Measurements from ENCODE around the gene ZAP70.

The ZAP70 gene

GRCh38 chr2:97766567-97766966 lies 53.2 kb downstream of the ZAP70 start:
- Histone ChIP-seq H3K4me1 (ENCODE audit: control insufficient read depth in 1 of 2, insufficient read depth in 1 of 2, low read depth in 1 of 2, low read length in 1 of 2) (peaks cover 8% of the 10 kb centered on the region in 2 experiments), H3K27me3 (no peaks in the 10 kb centered on the region), H3K27ac (no peak overlapping the region), H3K9me3 (no peaks in the 10 kb centered on the region), H3K36me3 (peaks cover 94% of the 10 kb centered on the region), H3K4me3 (ENCODE audit: low read depth in 1 of 2, low read length in 1 of 2) (no peak overlapping the region)
- no peak for TF ChIP-seq CTCF (IDR thresholded peaks at IDR 0.05)

- no peak overlapping the region for H3K4me3 ChIP-seq (ENCODE audit: low read depth in 1 of 2, low read length in 1 of 2)
- no peak for TF ChIP-seq CTCF (IDR thresholded peaks at IDR 0.05)
- H3K27ac ChIP-seq = no peak overlapping the region
- no peaks in the 10 kb centered on the region for H3K4me1 ChIP-seq (ENCODE audit: control insufficient read depth in 1 of 2, insufficient read depth in 1 of 2, low read depth in 1 of 2, low read length in 1 of 2)
- no peaks in the 10 kb centered on the region for H3K9me3 ChIP-seq
- H3K27me3 ChIP-seq = no peaks in the 10 kb centered on the region
- H3K36me3 ChIP-seq = peaks cover 94% of the 10 kb centered on the region
Measured at GRCh38 chr2:97769308-97769707, 55.9 kb downstream of the ZAP70 start.

- Histone ChIP-seq H3K36me3 (peaks cover 94% of the 10 kb centered on the region), H3K9me3 (no peaks in the 10 kb centered on the region), H3K4me1 (ENCODE audit: control insufficient read depth in 1 of 2, insufficient read depth in 1 of 2, low read depth in 1 of 2, low read length in 1 of 2) (no peaks in the 10 kb centered on the region), H3K27me3 (no peaks in the 10 kb centered on the region), H3K27ac (no peak overlapping the region), H3K4me3 (ENCODE audit: low read depth in 1 of 2, low read length in 1 of 2) (no peak overlapping the region)
- TF ChIP-seq CTCF (IDR thresholded peaks at IDR 0.05) = no peak
Measured at GRCh38 chr2:97769711-97770110, 56.3 kb downstream of the ZAP70 start.

GRCh38 chr2:97770445-97770844 lies 57.1 kb downstream of the ZAP70 start:
- Histone ChIP-seq H3K27me3 (no peaks in the 10 kb centered on the region), H3K36me3 (peaks cover 94% of the 10 kb centered on the region), H3K27ac (no peak overlapping the region), H3K4me3 (ENCODE audit: low read depth in 1 of 2, low read length in 1 of 2) (no peak overlapping the region), H3K4me1 (ENCODE audit: control insufficient read depth in 1 of 2, insufficient read depth in 1 of 2, low read depth in 1 of 2, low read length in 1 of 2) (no peaks in the 10 kb centered on the region), H3K9me3 (no peaks in the 10 kb centered on the region)
- no peak for TF ChIP-seq CTCF (IDR thresholded peaks at IDR 0.05)

- H3K4me1 ChIP-seq (ENCODE audit: control insufficient read depth in 1 of 2, insufficient read depth in 1 of 2, low read depth in 1 of 2, low read length in 1 of 2) = no peaks in the 10 kb centered on the region
- H3K36me3 ChIP-seq = peaks cover 77% of the 10 kb centered on the region
- no peaks in the 10 kb centered on the region for H3K9me3 ChIP-seq
- no peaks in the 10 kb centered on the region for H3K27me3 ChIP-seq
- H3K27ac ChIP-seq = no peak overlapping the region
- TF ChIP-seq CTCF (IDR thresholded peaks at IDR 0.05) = no peak
- no peak overlapping the region for H3K4me3 ChIP-seq (ENCODE audit: low read depth in 1 of 2, low read length in 1 of 2)
Measured at GRCh38 chr2:97774425-97774824, 61.0 kb downstream of the ZAP70 start.

- no peaks in the 10 kb centered on the region for H3K9me3 ChIP-seq
Measured at GRCh38 chr2:97775074-97775473, 61.7 kb downstream of the ZAP70 start.

More at GRCh38 chr2:97775074-97775473, 61.7 kb downstream of the ZAP70 start:
- no peak overlapping the region for H3K4me3 ChIP-seq (ENCODE audit: low read depth in 1 of 2, low read length in 1 of 2)
- no peaks in the 10 kb centered on the region for H3K27me3 ChIP-seq
- H3K27ac ChIP-seq = no peak overlapping the region
- H3K36me3 ChIP-seq = peaks cover 77% of the 10 kb centered on the region
- TF ChIP-seq CTCF (IDR thresholded peaks at IDR 0.05) = no peak
- H3K4me1 ChIP-seq (ENCODE audit: control insufficient read depth in 1 of 2, insufficient read depth in 1 of 2, low read depth in 1 of 2, low read length in 1 of 2) = no peaks in the 10 kb centered on the region
